Keratinocyte (primary cell): ENCODE measurements around the gene DCAF11.

Source experiments
- CTCF ChIP-seq, 3 experiments: IDR thresholded peaks in 1 of 3; conservative IDR thresholded peaks in 1 of 3; optimal IDR thresholded peaks in 1 of 3; 2 replicates in 2 of 3; 3 replicates in 1 of 3; pipeline versions ENCODE3 to v1.5.1; 2011; ENCODE audit warnings: low read length in 3 of 3, mild to moderate bottlenecking in 3 of 3, moderate library complexity in 2 of 3, control low read depth in 1 of 3, inconsistent platforms in 1 of 3; ENCODE audit not compliant: insufficient read depth in 2 of 3; ENCODE audit errors: extremely low read depth in 1 of 3
- EZH2 ChIP-seq: IDR thresholded peaks from one replicate; pipeline ENCODE4 v1.6.1; 2012; ENCODE audit warnings: inconsistent platforms, mild to moderate bottlenecking, low read length, moderate library complexity

- TF ChIP-seq CTCF (optimal IDR thresholded peaks at IDR 0.05 in 1 of 3, IDR thresholded peaks at IDR 0.05 in 1 of 3, conservative IDR thresholded peaks at IDR 0.05 in 1 of 3; ENCODE audit: extremely low read depth in 1 of 3, insufficient read depth in 2 of 3, low read length in 3 of 3) (no peak), EZH2 (no peak)
Measured at GRCh38 chr14:24064856-24065255, 49.7 kb upstream of the DCAF11 start.
